PFSK-1 (cell line): ENCODE results near the gene CHRDL1.

Experiments used
- FOXP2 ChIP-seq: optimal IDR thresholded peaks from 2 replicates; pipeline ENCODE3; 2011; ENCODE audit warnings: borderline replicate concordance, control low read depth, inconsistent platforms; ENCODE audit not compliant: insufficient read depth; ENCODE audit errors: extremely low read length, extremely low read depth
- POLR2AphosphoS5 ChIP-seq: IDR thresholded peaks from 2 replicates; pipeline ENCODE4 v1.6.1; 2012; ENCODE audit warnings: low read depth, mild to moderate bottlenecking, control low read depth, low read length, moderate library complexity
- REST ChIP-seq, 2 experiments: IDR thresholded peaks; 2 replicates each; pipeline versions ENCODE4 v1.6.1 to v1.8.0; 2011 to 2012; ENCODE audit warnings: low read depth in 2 of 2, low read length in 2 of 2, control low read depth in 1 of 2, inconsistent platforms in 1 of 2, mild to moderate bottlenecking in 1 of 2, moderate library complexity in 1 of 2; ENCODE audit not compliant: insufficient read depth in 1 of 2
- SIN3A ChIP-seq: IDR thresholded peaks from 2 replicates; pipeline ENCODE4 v1.6.1; 2012; ENCODE audit warnings: mild to moderate bottlenecking, low read length, moderate library complexity, borderline replicate concordance; ENCODE audit not compliant: insufficient read depth
- TAF1 ChIP-seq: IDR thresholded peaks from 2 replicates; pipeline ENCODE4 v1.6.1; 2012; ENCODE audit warnings: low read length, control low read depth, borderline replicate concordance; ENCODE audit not compliant: insufficient read depth

The CHRDL1 gene

GRCh38 chrX:110796407-110796697 lies 735 bp upstream of the CHRDL1 start:
- no peak for TF ChIP-seq SIN3A
- no peak for TF ChIP-seq FOXP2

GRCh38 chrX:110794601-110795000 lies 1.0 kb downstream of the CHRDL1 start:
- no peak for TF ChIP-seq REST (IDR thresholded peaks at IDR 0.05; ENCODE audit: insufficient read depth in 1 of 2, low read depth in 2 of 2, low read length in 2 of 2)
- no peak for TF ChIP-seq FOXP2
- no peak for TF ChIP-seq POLR2AphosphoS5
- TF ChIP-seq SIN3A, result no peak
- TF ChIP-seq TAF1, result no peak

- no peak for TF ChIP-seq SIN3A
- no peak for TF ChIP-seq POLR2AphosphoS5
- no peak for TF ChIP-seq FOXP2
- TF ChIP-seq REST (IDR thresholded peaks at IDR 0.05; ENCODE audit: insufficient read depth in 1 of 2, low read depth in 2 of 2, low read length in 2 of 2), result no peak
- no peak for TF ChIP-seq TAF1
Observed at GRCh38 chrX:110791071-110791470, 4.5 kb downstream of the CHRDL1 start.

- no peak for TF ChIP-seq POLR2AphosphoS5
- no peak for TF ChIP-seq REST (IDR thresholded peaks at IDR 0.05; ENCODE audit: insufficient read depth in 1 of 2, low read depth in 2 of 2, low read length in 2 of 2)
- no peak for TF ChIP-seq SIN3A
- TF ChIP-seq TAF1, result no peak
Observed at GRCh38 chrX:110786486-110786885, 9.1 kb downstream of the CHRDL1 start.

GRCh38 chrX:110759785-110760184 lies 35.8 kb downstream of the CHRDL1 start:
- TF ChIP-seq SIN3A, result no peak

GRCh38 chrX:110758781-110759422 lies 36.7 kb downstream of the CHRDL1 start:
- TF ChIP-seq REST (IDR thresholded peaks at IDR 0.05; ENCODE audit: insufficient read depth in 1 of 2, low read depth in 2 of 2, low read length in 2 of 2) (no peak), SIN3A (no peak), POLR2AphosphoS5 (no peak), TAF1 (no peak), FOXP2 (no peak)
